HG02610 (cell line): ENCODE results near the gene GRM5.

Experiments used
- ATAC-seq: cut with Tn5 transposase; IDR thresholded peaks from one replicate; pipeline ENCODE4 v1.9.1; 2021; ENCODE audit warnings: mild to moderate bottlenecking, moderate library complexity; ENCODE audit not compliant: unreplicated experiment

The GRM5 gene

GRCh38 chr11:88739524-88739923 lies 326.3 kb downstream of the GRM5 start:
- no peak for ATAC-seq

- no peak for ATAC-seq
Measured at GRCh38 chr11:88709567-88709966, 356.2 kb downstream of the GRM5 start.

GRCh38 chr11:88704485-88704884 lies 361.3 kb downstream of the GRM5 start:
- no peak for ATAC-seq

- no peak for ATAC-seq
Measured at GRCh38 chr11:88701816-88702215, 364.0 kb downstream of the GRM5 start.

GRCh38 chr11:88697139-88697538 lies 368.6 kb downstream of the GRM5 start:
- ATAC-seq = no peak

- ATAC-seq = no peak
Measured at GRCh38 chr11:88695689-88696414, 369.9 kb downstream of the GRM5 start.

GRCh38 chr11:88692306-88693086 lies 373.3 kb downstream of the GRM5 start:
- ATAC-seq = no peak

- ATAC-seq = no peak
Measured at GRCh38 chr11:88689548-88690240, 376.1 kb downstream of the GRM5 start.

GRCh38 chr11:88683024-88683423 lies 382.8 kb downstream of the GRM5 start:
- no peak for ATAC-seq

- ATAC-seq = no peak
Measured at GRCh38 chr11:88680806-88681205, 385.0 kb downstream of the GRM5 start.

GRCh38 chr11:88666364-88666763 lies 399.4 kb downstream of the GRM5 start:
- ATAC-seq = no peak

- ATAC-seq = no peak
Measured at GRCh38 chr11:88657076-88657738, 408.6 kb downstream of the GRM5 start.

- no peak for ATAC-seq
Measured at GRCh38 chr11:88656283-88656682, 409.5 kb downstream of the GRM5 start.

- no peak for ATAC-seq
Measured at GRCh38 chr11:88655656-88656055, 410.1 kb downstream of the GRM5 start.

GRCh38 chr11:88655196-88655595 lies 410.6 kb downstream of the GRM5 start:
- ATAC-seq = no peak

- no peak for ATAC-seq
Measured at GRCh38 chr11:88651556-88651955, 414.2 kb downstream of the GRM5 start.

GRCh38 chr11:88644724-88645123 lies 421.1 kb downstream of the GRM5 start:
- ATAC-seq = no peak

- ATAC-seq = no peak
Measured at GRCh38 chr11:88632163-88632562, 433.6 kb downstream of the GRM5 start.

- ATAC-seq = no peak
Measured at GRCh38 chr11:88631497-88631896, 434.3 kb downstream of the GRM5 start.

- no peak for ATAC-seq
Measured at GRCh38 chr11:88629496-88629895, 436.3 kb downstream of the GRM5 start.

GRCh38 chr11:88626216-88626615 lies 439.6 kb downstream of the GRM5 start:
- no peak for ATAC-seq
